ENCODE results near the gene ARHGEF17. TPM values are rescaled to one million over a fixed set of nuclear protein-coding genes. Genes with fewer than 3 reads are reported as not detected.

ARHGEF17 gene
- polyA plus RNA-seq, 3 donors, result 0.16 to 1.2 (median 0.55) TPM

DNA sequence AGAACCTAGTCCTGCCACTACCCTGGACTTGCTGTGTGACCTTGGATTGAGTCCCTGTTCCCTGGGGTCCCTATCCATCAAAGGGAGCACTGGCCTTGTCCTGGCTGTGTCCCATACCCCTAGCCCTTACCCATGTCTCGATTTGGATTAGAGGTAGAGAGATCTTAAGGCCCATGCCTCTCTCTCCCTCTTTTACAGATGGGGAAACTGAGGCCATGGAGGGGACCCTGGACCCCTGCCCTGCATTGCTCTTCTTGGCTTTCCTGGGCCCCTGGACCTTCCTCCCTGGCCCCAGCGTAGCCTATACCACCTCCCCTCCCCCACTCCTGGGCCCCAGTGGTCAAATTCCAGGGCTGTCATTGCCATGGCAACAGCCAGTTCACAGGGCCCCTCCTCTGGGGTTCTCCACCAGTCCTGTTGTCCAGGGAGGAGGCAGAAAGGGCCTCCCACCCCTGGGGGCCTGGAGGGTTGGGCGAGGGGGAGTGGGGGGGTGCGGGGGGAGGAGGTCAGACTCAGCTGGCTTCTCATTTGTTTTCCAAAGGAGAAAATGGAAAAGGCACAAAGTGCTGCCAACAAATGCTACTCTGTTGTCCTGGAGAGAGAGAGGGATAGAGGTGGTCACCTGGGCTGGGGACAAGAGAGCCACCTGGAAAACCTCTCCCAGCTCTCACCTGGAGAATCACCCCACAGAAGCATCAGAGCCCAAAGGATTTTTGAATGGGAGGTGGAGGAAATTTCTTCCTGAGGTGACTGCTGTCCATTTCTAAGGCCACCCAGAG is 23.3 kb downstream of the ARHGEF17 start:
- Mint-ChIP-seq H3K27ac (no peak overlapping the region), H3K9me3 (peaks cover 0 to 1% (median 0%) of the 10 kb centered on the region in 7 donors), H3K4me3 (no peak overlapping the region), H3K27me3 (ENCODE audit: low read depth in 3 of 3) (peaks cover 2 to 3% (median 3%) of the 10 kb centered on the region in 3 donors), H3K36me3 (no peaks in the 10 kb centered on the region), H3K4me1 (peaks cover 10% of the 10 kb centered on the region)
- Histone ChIP-seq H3K9ac (ENCODE audit: insufficient read depth, low read length, poor library complexity, severe bottlenecking) (no peak overlapping the region), H3K4me2 (replicated peaks; ENCODE audit: extremely low read depth, low read length, poor library complexity, severe bottlenecking) (no peak overlapping the region), H3K36me3 (replicated peaks in 1 of 2; ENCODE audit: control insufficient read depth in 1 of 2, insufficient read depth in 2 of 2, low read length in 2 of 2) (no peaks in the 10 kb centered on the region), H3K27me3 (ENCODE audit: control insufficient read depth in 2 of 2, insufficient read depth in 2 of 2, low read length in 2 of 2) (no peaks in the 10 kb centered on the region), H3K4me1 (ENCODE audit: control insufficient read depth in 1 of 2, insufficient read depth in 2 of 2, low read length in 2 of 2) (peaks cover 2 to 6% of the 10 kb centered on the region in 2 donors), H3K4me3 (replicated peaks in 1 of 3; ENCODE audit: low read depth in 2 of 3, low read length in 3 of 3) (no peak overlapping the region), H3K27ac (ENCODE audit: low read depth in 1 of 2, low read length in 2 of 2) (no peak overlapping the region), H3K79me2 (ENCODE audit: insufficient read depth, low read length) (no peaks in the 10 kb centered on the region), H2AFZ (ENCODE audit: insufficient read depth, low read depth, low read length, poor library complexity, severe bottlenecking) (no peak overlapping the region), H3K9me3 (replicated peaks in 1 of 2; ENCODE audit: control insufficient read depth in 1 of 2, insufficient read depth in 1 of 2, low read length in 2 of 2) (no peaks in the 10 kb centered on the region), H4K20me1 (ENCODE audit: insufficient read depth, low read length) (no peaks in the 10 kb centered on the region)
- intact Hi-C loops (cut with micrococcal nuclease), result no loop called here
- WGBS (ENCODE audit: insufficient coverage), result 83% methylated on average over 1 of the region's 4 CpGs
- DNase-seq, result no peak
- TF ChIP-seq, protein P1, sequence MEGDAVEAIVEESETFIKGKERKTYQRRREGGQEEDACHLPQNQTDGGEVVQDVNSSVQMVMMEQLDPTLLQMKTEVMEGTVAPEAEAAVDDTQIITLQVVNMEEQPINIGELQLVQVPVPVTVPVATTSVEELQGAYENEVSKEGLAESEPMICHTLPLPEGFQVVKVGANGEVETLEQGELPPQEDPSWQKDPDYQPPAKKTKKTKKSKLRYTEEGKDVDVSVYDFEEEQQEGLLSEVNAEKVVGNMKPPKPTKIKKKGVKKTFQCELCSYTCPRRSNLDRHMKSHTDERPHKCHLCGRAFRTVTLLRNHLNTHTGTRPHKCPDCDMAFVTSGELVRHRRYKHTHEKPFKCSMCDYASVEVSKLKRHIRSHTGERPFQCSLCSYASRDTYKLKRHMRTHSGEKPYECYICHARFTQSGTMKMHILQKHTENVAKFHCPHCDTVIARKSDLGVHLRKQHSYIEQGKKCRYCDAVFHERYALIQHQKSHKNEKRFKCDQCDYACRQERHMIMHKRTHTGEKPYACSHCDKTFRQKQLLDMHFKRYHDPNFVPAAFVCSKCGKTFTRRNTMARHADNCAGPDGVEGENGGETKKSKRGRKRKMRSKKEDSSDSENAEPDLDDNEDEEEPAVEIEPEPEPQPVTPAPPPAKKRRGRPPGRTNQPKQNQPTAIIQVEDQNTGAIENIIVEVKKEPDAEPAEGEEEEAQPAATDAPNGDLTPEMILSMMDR (IDR thresholded peaks at IDR 0.05), result no peak

DNA sequence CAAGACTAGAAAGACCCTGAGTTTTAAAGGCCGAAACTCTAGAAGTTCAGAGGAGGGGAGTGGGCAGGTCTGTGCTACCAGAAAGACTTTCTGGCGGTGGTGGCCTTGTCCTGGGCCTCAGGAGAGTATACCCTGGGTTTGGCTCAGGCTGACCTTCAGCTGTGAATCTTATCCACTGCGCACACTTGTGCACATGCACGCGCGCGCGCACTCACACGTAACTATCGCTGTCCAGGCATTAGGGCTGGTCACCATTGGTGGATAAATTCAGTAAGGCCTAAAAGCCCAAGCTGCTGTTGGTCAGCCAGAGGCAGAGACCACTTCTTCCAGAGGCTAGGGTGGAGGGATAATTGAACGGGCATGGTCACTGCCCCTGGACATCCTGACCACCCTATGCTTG is 25.1 kb downstream of the ARHGEF17 start:
- Mint-ChIP-seq H3K9me3 (peaks cover 0 to 1% (median 0%) of the 10 kb centered on the region in 7 donors), H3K4me1 (peaks cover 7% of the 10 kb centered on the region), H3K36me3 (no peaks in the 10 kb centered on the region), H3K4me3 (no peak overlapping the region), H3K27me3 (ENCODE audit: low read depth in 3 of 3) (peaks cover 0 to 3% (median 2%) of the 10 kb centered on the region in 3 donors), H3K27ac (no peak overlapping the region)
- no peaks in the 10 kb centered on the region for H3K36me3 ChIP-seq (replicated peaks in 1 of 2; ENCODE audit: control insufficient read depth in 1 of 2, insufficient read depth in 2 of 2, low read length in 2 of 2)
- TF ChIP-seq, protein P1 (IDR thresholded peaks at IDR 0.05), result no peak
- no peak overlapping the region for H3K4me3 ChIP-seq (replicated peaks in 1 of 3; ENCODE audit: low read depth in 2 of 3, low read length in 3 of 3)
- H4K20me1 ChIP-seq (ENCODE audit: insufficient read depth, low read length), result no peaks in the 10 kb centered on the region
- 100% methylated on average over 9 of the region's 11 CpGs for WGBS (ENCODE audit: insufficient coverage)
- no peaks in the 10 kb centered on the region for H3K9me3 ChIP-seq (replicated peaks in 1 of 2; ENCODE audit: control insufficient read depth in 1 of 2, insufficient read depth in 1 of 2, low read length in 2 of 2)
- no peak for DNase-seq
- H3K4me1 ChIP-seq (ENCODE audit: control insufficient read depth in 1 of 2, insufficient read depth in 2 of 2, low read length in 2 of 2), result peaks cover 2 to 6% of the 10 kb centered on the region in 2 donors
- no peak overlapping the region for H3K9ac ChIP-seq (ENCODE audit: insufficient read depth, low read length, poor library complexity, severe bottlenecking)
- no peak overlapping the region for H2AFZ ChIP-seq (ENCODE audit: insufficient read depth, low read depth, low read length, poor library complexity, severe bottlenecking)
- H3K27me3 ChIP-seq (ENCODE audit: control insufficient read depth in 2 of 2, insufficient read depth in 2 of 2, low read length in 2 of 2), result no peaks in the 10 kb centered on the region
- H3K27ac ChIP-seq (ENCODE audit: low read depth in 1 of 2, low read length in 2 of 2), result no peak overlapping the region
- H3K79me2 ChIP-seq (ENCODE audit: insufficient read depth, low read length), result no peaks in the 10 kb centered on the region
- H3K4me2 ChIP-seq (replicated peaks; ENCODE audit: extremely low read depth, low read length, poor library complexity, severe bottlenecking), result no peak overlapping the region
- intact Hi-C loops (cut with micrococcal nuclease), result no loop called here
